Neural cell (in vitro differentiated cells): ENCODE data around the gene ELMO2.

ENCODE experiments used
- EP300 ChIP-seq: fragments of 450-650 bp; conservative IDR thresholded peaks from 2 replicates; pipeline ENCODE4 v1.6.1; 2014; ENCODE audit warnings: antibody characterized with exemption, mild to moderate bottlenecking, moderate library complexity; ENCODE audit not compliant: poor library complexity, severe bottlenecking
- RAD21 ChIP-seq: fragments of 450-650 bp; conservative IDR thresholded peaks from 2 replicates; pipeline ENCODE4 v1.6.1; 2014; ENCODE audit warnings: antibody characterized with exemption, mild to moderate bottlenecking, moderate library complexity
- TF ChIP-seq, protein P1 (sequence below): IDR thresholded peaks from 2 replicates; pipeline ENCODE4 v1.6.1; 2012; ENCODE audit warnings: borderline replicate concordance
- TF ChIP-seq, protein P2 (sequence below): fragments of 450-650 bp; IDR thresholded peaks from 2 replicates; pipeline ENCODE4 v1.5.1; 2014; ENCODE audit warnings: antibody characterized with exemption, mild to moderate bottlenecking, moderate library complexity; ENCODE audit not compliant: poor library complexity, severe bottlenecking

DNA sequence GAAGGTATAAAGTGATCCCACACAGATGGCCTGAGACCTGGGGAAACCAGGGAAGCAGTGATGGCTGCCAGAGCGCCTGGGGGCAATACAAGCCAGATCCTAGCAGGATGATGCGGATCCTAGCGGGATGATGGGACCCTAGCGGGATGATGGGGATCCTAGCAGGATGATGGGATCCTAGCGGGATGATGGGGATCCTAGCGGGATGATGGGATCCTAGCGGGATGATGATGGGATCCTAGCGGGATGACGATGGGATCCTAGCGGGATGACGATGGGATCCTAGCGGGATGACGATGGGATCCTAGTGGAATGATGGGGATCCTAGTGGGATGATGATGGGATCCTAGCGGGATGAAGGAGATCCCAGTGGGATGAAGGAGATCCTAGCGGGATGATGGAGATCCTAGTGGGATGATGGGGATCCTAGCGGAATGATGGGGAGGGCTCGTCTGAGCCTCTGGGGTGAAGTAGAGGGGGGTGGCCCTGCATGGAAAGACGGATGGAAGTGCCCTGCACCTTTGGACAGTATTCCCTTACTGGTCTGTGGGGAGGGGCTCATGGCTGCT lies 54.0 kb downstream of the ELMO2 start:
- TF ChIP-seq, protein P1, sequence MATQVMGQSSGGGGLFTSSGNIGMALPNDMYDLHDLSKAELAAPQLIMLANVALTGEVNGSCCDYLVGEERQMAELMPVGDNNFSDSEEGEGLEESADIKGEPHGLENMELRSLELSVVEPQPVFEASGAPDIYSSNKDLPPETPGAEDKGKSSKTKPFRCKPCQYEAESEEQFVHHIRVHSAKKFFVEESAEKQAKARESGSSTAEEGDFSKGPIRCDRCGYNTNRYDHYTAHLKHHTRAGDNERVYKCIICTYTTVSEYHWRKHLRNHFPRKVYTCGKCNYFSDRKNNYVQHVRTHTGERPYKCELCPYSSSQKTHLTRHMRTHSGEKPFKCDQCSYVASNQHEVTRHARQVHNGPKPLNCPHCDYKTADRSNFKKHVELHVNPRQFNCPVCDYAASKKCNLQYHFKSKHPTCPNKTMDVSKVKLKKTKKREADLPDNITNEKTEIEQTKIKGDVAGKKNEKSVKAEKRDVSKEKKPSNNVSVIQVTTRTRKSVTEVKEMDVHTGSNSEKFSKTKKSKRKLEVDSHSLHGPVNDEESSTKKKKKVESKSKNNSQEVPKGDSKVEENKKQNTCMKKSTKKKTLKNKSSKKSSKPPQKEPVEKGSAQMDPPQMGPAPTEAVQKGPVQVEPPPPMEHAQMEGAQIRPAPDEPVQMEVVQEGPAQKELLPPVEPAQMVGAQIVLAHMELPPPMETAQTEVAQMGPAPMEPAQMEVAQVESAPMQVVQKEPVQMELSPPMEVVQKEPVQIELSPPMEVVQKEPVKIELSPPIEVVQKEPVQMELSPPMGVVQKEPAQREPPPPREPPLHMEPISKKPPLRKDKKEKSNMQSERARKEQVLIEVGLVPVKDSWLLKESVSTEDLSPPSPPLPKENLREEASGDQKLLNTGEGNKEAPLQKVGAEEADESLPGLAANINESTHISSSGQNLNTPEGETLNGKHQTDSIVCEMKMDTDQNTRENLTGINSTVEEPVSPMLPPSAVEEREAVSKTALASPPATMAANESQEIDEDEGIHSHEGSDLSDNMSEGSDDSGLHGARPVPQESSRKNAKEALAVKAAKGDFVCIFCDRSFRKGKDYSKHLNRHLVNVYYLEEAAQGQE, result no peak
- TF ChIP-seq, protein P2, sequence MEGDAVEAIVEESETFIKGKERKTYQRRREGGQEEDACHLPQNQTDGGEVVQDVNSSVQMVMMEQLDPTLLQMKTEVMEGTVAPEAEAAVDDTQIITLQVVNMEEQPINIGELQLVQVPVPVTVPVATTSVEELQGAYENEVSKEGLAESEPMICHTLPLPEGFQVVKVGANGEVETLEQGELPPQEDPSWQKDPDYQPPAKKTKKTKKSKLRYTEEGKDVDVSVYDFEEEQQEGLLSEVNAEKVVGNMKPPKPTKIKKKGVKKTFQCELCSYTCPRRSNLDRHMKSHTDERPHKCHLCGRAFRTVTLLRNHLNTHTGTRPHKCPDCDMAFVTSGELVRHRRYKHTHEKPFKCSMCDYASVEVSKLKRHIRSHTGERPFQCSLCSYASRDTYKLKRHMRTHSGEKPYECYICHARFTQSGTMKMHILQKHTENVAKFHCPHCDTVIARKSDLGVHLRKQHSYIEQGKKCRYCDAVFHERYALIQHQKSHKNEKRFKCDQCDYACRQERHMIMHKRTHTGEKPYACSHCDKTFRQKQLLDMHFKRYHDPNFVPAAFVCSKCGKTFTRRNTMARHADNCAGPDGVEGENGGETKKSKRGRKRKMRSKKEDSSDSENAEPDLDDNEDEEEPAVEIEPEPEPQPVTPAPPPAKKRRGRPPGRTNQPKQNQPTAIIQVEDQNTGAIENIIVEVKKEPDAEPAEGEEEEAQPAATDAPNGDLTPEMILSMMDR, result no peak
- TF ChIP-seq RAD21 (no peak), EP300 (no peak)
